GM19193 (cell line): ENCODE results near the gene GADD45GIP1.

ENCODE experiments used
- POLR2A ChIP-seq: IDR thresholded peaks from 4 replicates; pipeline ENCODE4 v1.6.1; 2011; ENCODE audit not compliant: insufficient read depth, insufficient read length; ENCODE audit errors: extremely low read depth

The GADD45GIP1 gene

DNA sequence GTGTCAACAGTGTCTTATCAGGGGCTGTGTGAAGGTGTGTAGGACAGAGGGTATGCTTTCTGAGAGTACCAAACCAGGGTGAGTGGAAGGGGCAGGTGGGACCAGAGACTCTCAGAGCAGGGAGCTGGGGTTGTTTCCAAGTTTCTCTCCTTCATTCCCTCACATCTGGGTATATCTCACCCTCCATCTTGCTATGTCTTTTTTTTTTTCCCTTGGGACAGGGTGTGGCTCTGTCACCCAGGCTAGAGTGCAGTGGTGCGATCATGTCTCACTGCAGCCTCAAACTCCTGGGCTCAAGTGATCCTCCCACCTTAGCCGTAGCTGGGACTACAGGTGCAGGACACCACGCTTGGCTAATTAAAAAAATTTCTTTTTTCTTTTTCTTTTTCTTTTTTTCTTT, 23.0 kb upstream of the GADD45GIP1 start:
- no peak for TF ChIP-seq POLR2A

DNA sequence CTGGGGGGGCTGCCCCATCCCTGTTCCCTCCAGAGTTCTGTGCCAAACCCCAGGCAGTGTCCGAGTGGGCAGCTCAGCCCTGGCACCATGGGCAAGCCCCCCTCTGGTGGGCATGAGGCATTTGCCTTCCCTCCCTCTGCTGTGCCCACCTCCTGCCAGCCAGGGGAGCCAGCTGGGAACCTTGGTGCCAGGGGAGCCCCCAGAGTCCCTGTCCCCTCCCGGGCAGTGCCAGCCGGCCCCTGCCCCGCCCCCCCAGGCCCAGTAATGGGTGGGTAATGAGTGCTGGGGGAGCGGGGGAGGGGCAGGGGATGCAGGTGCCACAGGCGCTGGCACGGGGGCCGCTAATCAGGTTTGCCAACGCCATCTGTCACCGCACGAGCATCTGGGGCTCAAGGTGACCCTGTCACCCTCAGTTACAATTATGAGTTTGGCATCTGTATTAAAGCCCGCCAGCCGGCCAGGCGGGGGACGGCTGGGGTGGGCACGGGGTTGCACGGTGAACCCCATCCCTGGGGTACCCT, 18.3 kb upstream of the GADD45GIP1 start:
- no peak for TF ChIP-seq POLR2A

DNA sequence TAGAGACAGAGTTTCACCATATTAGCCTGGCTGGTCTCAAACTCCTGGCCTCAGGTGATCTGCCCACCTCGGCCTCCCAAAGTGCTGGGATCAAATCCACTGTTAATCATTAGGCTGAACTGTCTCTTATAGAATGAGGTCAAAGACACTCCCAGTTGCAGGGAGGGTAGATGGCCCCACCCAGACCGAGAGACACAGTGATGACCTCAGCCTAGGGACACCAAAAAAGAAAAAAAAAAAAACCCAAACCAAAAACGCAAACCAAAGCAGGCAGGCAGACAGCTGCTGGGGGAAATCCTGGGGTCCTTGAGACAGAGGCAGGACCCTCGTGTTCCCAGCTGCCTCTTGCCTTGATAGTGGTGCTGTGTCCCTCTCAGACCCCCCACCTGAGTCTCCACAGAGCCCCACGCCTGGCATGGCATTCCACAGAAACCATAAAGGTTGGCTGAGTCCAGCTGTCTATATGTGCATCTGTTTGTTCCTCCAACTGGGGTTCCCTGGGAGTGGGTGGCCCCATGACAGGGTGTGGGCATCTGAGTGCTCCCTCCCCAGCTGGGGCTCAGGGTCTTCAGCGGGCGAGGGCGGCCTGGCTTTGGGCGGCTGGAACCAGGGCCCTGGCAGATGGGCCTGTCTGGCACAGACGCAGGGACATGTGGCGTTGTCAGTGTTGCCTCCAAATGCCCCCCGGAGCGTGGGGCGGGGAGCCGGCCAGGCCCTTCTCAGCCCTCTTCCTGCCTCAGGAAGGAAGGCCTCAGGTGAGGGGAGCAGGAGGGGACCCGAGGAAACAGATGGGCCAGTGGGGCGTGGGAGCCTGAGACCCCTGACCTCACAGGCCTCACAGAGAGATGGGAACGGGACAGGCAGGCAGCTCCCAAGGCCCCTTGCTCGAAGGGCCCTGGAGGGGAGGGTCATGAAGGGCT, 17.5 kb upstream of the GADD45GIP1 start:
- TF ChIP-seq POLR2A, result no peak

DNA sequence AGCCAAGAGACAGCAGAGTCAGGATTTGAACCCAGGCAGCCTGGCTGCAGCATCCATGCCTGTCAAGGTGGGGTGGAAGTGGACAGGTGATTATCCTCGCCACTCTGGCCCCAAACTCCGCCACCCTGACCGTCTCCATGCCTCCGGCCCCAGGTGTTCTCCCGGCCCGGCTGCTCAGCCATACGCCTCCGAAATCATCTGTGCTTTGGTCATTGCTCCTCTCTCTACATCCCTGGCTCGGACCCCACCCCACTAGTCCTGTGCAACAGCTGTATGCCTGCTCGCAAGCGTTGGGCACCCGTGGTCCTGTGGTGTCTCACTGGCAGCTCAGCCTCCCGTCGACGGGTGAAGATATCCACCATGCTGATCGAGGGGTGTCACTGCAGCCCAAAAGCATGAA, 16.2 kb upstream of the GADD45GIP1 start:
- no peak for TF ChIP-seq POLR2A

DNA sequence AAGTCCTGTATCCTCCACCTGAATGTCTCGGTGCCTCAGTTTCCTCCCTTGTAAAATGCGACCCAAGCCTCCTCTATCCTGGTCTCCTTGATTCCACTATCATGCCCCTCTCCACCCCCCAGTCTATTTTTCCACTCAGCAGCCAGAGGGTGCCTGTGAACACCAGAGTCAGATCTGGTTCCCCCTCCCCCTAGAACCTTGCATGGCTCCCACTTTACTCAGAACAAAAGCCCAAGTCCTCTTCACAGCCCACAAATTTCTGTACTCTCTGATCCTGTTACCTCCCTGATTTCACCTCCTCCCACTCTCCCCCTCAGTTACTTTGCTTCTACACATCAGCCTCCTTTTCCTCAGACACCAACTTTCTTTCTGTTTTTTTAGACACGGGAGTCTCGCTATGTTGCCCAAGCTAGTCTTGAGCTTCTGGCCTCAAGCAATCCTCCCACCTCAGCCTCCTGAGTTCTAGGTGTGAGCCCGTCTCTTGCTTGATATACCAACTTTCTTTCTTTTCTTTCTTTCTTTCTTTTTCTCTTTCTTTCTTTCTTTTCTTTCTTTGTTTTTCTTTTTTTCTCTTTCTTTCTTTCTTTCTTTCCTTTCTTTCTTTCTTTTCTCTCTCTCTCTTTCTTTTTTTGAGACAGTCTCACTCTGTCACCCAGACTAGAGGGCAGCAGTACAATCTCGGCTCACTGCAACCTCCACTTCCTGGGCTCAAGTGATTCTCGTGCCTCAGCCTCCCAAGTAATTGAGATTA, 13.2 kb upstream of the GADD45GIP1 start:
- TF ChIP-seq POLR2A, result no peak

DNA sequence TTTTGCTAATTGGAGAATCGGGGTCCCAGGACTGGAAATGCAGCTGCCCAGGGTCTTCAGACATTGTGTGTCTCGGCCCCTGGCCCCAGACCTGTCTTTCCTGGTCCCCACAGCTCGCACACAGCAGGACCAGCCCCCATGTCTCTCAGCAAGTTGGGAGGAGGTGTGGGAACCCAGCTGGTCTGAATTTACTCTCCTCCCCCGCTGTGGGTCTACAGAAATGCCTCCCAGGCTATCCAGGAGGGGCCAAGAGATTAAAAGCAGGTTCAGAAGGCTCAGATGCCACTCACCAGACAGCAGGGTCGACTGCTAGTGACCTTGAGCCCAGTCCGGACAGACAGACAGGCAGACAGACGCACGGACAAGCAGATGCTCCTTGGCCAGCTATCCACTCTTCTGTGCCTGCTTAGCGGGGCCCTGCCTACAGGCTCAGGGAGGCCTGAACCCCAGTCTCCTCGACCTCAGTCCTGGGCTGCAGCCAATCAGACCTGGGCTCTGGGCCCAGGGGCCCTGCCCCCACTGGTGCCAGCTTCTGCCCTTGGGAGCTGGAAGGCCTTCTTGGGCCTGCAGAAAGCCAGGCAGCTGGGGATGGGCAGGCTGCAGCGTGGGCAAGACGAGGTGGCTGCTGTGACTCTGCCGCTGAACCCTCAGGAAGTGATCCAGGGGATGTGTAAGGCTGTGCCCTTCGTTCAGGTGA, 12.4 kb upstream of the GADD45GIP1 start, which contains the start of gene DAND5:
DAND5 (plus strand) TSS at position 285 of the 697 bp plus-strand sequence; CDS start at position 370, 85 bp downstream.
- no peak for TF ChIP-seq POLR2A

DNA sequence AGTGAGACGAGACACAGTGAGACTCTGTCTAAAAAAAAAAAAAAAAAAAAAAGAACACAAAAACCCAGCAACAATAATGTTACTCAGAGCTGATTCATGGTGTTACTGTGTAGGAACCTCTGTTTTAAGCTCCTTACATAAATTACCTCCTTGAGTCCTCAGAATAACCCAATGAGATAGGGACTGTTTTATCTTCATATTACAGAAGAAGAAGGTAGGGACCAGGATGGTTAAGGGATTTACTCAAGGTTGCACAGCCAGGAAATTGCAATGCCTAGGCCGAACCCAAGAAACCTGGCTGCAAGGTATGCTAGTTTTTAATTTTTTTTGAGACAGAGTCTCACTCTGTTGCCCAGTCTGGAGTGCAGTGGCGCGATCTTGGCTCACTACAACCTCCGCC, 10.9 kb upstream of the GADD45GIP1 start:
- TF ChIP-seq POLR2A, result no peak

DNA sequence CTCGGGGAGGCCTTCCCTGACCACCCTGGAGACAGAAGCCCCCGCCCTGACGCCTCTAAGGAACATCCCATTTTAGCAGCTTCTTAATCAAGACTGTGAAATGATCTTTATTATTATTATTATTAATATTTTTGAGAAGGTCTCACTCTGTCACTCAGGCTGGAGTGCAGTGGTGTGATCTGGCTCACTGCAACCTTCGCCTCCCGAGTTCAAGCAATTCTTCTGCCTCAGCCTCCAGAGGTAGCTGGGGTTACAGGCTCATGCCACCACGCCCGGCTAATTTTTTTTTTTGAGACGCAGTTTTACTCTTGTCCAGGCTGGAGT, 8.8 kb upstream of the GADD45GIP1 start:
- TF ChIP-seq POLR2A, result no peak

DNA sequence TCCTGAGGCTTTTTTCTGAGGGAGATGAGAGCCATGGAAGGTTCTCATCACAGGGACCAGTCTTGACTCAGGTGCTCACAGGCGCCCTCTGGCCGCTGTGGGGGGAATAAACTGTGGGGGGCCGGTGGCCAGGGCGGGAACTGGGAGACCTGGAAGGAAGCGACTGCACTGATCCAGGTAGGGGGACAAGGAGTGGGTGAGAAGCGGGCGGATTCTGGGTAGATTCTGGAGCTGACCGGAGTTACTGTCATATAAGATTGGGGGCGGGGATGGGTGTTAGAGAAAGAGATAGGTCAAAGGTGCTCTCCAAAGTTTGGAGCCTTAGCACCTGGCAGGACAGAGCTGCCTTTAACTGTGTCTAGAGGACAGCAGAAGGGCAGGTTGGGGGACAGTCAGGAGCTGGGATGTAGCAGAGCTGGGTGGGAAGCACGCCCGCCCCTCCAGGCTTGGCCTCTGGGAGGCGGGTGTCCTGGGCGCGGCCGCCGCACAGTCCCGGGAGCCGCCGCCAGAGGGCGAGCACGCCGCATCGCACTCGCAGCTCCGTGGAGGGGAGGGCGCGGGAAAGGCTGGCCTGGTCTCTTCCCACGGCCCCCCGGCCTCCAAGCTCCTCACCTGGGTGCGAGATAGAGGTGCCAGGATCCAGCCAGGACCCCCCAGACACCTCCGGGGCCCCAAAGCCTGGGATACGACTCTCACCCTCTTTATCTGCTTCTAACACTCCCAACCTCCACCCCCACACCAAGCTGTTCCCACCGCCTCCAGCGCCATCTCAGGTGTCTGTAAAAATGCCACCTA, 8.2 kb upstream of the GADD45GIP1 start:
- no peak for TF ChIP-seq POLR2A

DNA sequence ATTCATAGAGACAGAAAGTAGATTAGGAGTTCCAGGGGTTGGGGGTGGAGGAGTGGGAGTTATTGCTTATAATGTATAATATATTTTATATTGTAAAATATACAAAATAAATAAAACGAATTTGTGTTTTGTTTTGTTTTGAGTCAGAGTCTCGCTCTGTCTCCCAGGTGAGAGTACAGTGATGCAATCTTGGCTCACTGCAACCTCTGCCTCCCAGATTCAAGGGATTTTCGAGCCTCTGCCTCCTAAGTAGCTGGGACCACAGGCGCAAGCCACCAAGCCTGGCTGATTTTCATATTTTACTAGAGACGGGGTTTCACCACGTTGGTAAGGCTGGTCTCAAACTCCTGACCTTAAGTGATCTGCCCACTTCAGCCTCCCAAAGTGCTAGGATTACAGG, 2.5 kb upstream of the GADD45GIP1 start:
- TF ChIP-seq POLR2A, result no peak

DNA sequence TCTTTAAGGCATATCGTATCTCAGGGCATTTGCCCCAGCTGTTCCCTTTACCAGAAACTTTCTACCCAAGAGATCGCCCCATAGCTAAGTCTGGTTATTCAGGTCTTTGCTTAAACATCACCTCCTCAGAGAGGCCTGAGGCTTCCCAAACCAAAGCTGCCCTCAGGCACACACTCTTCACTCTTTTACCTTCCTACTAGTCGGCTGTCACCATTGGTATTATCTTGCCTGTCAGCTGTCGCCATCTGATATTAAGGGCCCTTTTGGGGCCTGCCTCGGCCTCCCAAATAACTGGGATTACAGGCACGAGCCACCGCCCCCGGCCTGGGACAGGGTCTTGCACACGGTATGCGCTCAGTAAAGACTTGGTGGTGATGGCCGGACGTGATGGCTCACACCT, 1.0 kb downstream of the GADD45GIP1 start:
- no peak for TF ChIP-seq POLR2A

DNA sequence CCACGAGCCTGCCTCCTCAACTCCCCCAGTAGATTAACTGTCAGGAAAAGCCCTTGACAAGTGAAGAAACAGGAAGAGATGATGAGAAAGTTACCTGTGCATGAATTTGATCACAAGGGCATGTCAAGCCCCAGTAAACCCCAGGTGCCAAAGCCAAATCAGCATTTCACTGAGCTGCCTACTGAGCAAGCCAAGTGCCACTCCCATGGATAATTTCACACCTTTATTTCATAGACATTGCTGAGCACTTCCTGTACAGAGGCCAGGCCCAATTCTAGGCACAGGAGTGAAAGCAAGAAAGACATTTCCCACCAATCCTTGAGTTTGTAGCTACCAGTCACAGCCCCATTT, 2.4 kb downstream of the GADD45GIP1 start:
- peak; percentile 11 for TF ChIP-seq POLR2A

DNA sequence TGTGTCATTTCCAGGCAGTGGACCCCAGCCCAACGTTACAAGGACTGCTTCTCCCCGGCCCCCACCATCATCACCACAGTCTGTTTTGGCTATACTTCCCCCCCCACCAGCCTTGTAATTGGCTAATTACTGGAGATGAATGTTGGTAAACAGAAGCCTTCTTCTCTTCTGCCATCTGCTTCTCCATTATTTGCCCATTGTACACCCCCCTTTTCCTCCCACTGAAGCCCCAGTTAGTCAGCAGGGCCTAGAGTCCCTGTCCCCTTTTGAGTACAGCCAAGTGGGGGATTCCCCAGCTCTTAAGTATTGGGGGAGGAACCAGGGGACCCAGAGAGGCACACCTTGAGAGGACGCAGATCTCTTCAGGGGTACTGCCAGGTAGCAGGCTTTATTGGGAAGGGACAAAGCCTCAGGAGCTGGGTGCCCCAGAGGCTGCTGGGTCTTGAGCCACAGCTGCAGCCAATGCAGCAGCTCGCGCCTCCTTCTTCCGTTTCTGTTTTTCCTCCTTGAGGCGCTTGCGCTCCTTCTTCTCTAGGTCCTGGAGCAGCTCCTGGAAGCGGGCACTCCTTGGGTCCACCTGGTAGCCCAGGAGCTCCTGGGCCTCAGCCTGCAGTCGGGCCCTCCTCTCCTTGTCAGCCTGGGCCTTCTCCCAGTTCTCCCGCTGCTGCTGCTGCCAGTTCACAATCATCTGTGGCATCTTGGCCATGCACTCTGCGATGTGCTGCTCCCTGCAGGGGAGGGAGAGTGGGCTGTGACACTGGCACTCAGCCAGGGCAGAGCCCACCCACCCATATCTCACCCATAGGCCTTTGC, 3.0 kb downstream of the GADD45GIP1 start:
- no peak for TF ChIP-seq POLR2A
